ENCODE results near the gene FOXL2.

Gene FOXL2

DNA sequence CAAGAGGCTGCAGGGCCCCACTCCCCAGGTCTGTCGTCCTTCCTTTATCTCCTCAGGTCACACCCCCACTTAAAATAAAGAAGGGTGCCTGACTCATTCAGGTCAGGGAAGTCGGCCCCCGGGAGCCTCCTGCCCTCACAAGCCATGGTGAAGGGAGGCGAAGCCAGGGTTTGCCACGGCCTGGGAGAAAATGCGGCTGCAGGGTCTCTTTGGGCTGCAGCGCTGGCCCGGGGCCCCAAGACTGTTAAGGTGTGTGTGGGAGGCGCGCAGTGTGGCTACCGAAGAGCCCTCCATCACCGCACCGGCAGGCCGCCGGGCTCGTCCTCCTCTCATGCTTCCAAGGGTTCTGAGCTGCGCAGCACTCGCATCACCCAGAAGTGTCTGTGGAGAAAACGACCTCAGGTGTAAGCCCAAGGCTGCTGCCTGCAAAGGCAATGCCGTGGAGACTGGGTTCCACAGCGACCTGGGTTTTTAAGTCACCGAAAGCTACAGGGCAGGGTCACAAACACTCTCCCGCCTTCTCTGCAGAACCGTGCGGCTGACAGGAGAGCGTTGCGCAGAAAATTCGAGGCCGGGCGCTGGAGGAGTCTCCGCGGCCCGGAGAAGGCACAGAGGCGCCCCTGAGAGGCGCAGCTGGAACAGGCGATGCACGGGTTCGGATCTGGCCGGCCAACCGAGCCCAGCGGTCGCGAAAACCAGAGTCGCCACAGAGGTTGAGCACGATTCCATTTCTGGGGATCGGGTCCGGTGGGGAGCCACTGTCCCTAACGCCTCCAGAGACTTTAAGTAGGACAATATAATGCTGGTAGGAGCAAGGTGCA, 8.7 kb downstream of the FOXL2 start:
- no peak for TF ChIP-seq TAF1 (IDR thresholded peaks at IDR 0.05; ENCODE audit: borderline replicate concordance, insufficient read depth, low read length)

DNA sequence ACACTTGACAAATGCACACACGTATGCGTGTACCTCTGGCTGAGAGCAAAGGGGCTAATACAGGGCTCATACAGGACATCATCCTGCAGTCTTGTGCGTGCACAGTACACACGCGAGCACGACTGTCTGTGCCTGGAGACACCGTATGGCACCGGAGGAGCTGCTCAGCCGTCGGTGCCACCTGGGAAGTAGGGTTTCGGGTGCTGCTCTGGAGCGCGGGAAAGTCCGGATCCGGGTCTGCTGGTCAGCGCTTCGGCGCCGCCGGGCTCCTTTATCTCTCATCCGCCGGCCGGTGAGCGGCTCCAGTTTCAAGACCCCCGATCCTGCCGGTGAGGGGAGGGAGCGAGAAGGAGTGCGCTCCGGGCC, 9.3 kb downstream of the FOXL2 start:
- TF ChIP-seq, protein P1, sequence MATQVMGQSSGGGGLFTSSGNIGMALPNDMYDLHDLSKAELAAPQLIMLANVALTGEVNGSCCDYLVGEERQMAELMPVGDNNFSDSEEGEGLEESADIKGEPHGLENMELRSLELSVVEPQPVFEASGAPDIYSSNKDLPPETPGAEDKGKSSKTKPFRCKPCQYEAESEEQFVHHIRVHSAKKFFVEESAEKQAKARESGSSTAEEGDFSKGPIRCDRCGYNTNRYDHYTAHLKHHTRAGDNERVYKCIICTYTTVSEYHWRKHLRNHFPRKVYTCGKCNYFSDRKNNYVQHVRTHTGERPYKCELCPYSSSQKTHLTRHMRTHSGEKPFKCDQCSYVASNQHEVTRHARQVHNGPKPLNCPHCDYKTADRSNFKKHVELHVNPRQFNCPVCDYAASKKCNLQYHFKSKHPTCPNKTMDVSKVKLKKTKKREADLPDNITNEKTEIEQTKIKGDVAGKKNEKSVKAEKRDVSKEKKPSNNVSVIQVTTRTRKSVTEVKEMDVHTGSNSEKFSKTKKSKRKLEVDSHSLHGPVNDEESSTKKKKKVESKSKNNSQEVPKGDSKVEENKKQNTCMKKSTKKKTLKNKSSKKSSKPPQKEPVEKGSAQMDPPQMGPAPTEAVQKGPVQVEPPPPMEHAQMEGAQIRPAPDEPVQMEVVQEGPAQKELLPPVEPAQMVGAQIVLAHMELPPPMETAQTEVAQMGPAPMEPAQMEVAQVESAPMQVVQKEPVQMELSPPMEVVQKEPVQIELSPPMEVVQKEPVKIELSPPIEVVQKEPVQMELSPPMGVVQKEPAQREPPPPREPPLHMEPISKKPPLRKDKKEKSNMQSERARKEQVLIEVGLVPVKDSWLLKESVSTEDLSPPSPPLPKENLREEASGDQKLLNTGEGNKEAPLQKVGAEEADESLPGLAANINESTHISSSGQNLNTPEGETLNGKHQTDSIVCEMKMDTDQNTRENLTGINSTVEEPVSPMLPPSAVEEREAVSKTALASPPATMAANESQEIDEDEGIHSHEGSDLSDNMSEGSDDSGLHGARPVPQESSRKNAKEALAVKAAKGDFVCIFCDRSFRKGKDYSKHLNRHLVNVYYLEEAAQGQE (IDR thresholded peaks at IDR 0.05; ENCODE audit: insufficient read depth in 1 of 2, low read depth in 2 of 2, low read length in 2 of 2): no peak
- TF ChIP-seq TAF1 (IDR thresholded peaks at IDR 0.05; ENCODE audit: borderline replicate concordance, insufficient read depth, low read length): no peak
- no peak for TF ChIP-seq FOXP2 (optimal IDR thresholded peaks at IDR 0.05; ENCODE audit: borderline replicate concordance, extremely low read depth, extremely low read length, insufficient read depth)
- TF ChIP-seq POLR2AphosphoS5 (IDR thresholded peaks at IDR 0.05; ENCODE audit: low read depth, low read length): no peak
- TF ChIP-seq SIN3A (IDR thresholded peaks at IDR 0.05; ENCODE audit: borderline replicate concordance, insufficient read depth, low read length): no peak

DNA sequence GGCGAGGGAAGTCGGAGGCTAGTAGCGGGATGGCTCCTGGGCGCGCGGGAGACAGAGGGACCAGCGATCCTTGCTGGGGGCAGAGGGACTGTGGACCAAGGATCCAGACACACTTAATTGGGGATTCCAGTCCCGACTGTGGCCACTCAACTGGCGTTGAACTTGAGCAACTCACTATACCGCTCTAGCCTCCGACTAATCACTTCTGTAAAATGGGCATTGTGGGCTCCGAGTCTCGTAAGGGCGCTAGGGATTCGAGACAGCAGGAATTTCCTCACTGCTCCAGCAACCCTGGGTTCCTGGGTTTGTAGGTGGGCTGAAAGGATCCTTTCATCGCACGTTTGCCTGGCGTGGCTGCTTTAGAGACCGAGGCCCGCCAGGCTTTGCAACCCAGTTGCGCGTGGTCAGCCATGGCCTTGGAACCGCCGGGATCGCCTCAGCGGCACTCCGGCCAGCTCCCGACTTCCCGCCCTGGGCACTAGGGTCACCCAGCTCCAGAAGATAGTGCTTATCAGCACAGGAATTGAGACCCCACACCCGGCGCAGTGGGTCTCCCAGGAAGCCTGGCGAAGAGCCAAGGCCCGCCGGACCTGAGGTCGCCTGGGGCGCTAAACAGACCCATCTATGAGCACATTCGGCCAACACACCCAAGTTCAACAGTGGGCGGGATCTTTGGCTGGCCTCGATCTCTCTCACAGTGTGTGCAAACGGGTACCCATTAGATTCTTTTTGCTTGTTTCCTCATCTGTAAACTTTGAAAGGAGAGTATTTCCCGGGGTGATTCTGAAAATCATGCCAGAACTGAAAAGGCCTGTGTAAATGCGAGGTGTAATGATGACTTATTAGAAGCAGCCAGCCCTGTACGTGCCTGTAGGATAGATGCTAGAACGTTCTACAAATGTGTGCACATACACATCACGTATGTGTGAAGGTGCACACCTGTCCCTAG, 9.9 kb downstream of the FOXL2 start:
- TF ChIP-seq TAF1 (IDR thresholded peaks at IDR 0.05; ENCODE audit: borderline replicate concordance, insufficient read depth, low read length): no peak
- TF ChIP-seq SIN3A (IDR thresholded peaks at IDR 0.05; ENCODE audit: borderline replicate concordance, insufficient read depth, low read length): no peak
- TF ChIP-seq, protein P1 (IDR thresholded peaks at IDR 0.05; ENCODE audit: insufficient read depth in 1 of 2, low read depth in 2 of 2, low read length in 2 of 2): no peak
- no peak for TF ChIP-seq POLR2AphosphoS5 (IDR thresholded peaks at IDR 0.05; ENCODE audit: low read depth, low read length)
- TF ChIP-seq FOXP2 (optimal IDR thresholded peaks at IDR 0.05; ENCODE audit: borderline replicate concordance, extremely low read depth, extremely low read length, insufficient read depth): no peak

DNA sequence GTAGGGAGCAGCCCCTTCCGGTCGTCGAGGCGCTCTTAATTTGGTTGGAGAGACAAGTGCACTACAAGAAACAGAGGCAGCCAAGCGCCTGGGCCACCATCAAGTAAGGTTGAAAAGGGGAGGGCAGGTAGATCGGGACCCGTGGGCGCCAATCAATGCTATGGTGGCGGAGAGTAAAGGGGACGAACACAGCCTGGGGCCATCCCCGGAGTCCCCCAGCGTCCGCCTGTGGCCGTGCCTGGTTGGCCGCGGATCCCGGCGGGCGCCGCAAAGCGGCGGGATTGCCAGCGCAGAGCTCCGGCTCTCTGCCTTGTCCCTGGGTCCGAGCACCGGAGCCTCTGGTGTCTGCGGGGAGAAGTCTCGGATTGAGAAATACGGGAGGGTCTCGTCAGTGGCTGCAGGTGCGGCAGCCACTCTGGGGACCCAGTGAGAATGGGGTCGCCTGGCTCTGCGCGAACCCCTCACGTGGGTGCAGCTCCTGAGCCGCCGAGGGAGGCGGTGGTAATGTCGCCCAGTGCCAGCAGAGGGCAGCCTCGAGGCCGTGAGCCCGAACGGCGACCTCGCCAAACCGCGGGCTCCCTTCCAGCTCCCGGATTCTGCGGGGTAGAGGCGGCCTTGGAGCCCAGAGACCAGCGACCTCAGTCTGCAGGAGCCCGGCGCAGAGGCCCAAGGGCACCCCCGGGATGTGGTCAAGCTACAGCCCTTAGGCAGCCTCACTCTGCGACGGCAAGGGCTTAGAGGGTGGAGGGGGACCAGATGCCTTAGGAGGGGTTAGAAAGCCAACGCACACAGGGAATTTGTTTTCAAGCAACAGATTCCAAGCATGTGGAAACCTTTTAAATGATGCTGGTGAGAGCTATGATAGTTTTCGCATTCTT, 10.8 kb downstream of the FOXL2 start:
- TF ChIP-seq SIN3A (IDR thresholded peaks at IDR 0.05; ENCODE audit: borderline replicate concordance, insufficient read depth, low read length) (no peak), POLR2AphosphoS5 (IDR thresholded peaks at IDR 0.05; ENCODE audit: low read depth, low read length) (no peak), FOXP2 (optimal IDR thresholded peaks at IDR 0.05; ENCODE audit: borderline replicate concordance, extremely low read depth, extremely low read length, insufficient read depth) (peak; percentile 51)

DNA sequence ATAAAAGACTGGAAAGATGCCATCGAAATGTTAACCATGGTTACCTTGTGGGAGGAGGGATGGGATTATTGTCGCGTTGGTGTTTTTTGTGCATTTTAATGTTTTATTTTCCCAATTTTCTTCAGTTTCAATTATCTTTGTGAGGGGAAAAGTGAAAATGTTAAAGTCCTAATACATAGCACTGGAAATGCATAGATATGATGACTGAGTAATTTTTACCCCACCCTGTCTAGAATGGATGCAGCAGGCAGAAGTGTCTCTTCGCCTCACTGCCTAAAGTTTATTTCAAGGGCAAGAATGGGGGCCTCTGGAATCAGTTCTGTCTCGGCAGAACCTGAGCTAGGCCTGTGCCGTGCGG, 11.5 kb downstream of the FOXL2 start:
- TF ChIP-seq, protein P1 (IDR thresholded peaks at IDR 0.05; ENCODE audit: insufficient read depth in 1 of 2, low read depth in 2 of 2, low read length in 2 of 2): no peak
- TF ChIP-seq SIN3A (IDR thresholded peaks at IDR 0.05; ENCODE audit: borderline replicate concordance, insufficient read depth, low read length) (no peak), FOXP2 (optimal IDR thresholded peaks at IDR 0.05; ENCODE audit: borderline replicate concordance, extremely low read depth, extremely low read length, insufficient read depth) (no peak), TAF1 (IDR thresholded peaks at IDR 0.05; ENCODE audit: borderline replicate concordance, insufficient read depth, low read length) (no peak), POLR2AphosphoS5 (IDR thresholded peaks at IDR 0.05; ENCODE audit: low read depth, low read length) (no peak)

All from PFSK-1 (cell line).